SU-DHL-6 (cell line): ENCODE results near the gene HFM1.
"Not testable (repeated sequence)": the region's sequence is repeated elsewhere in the genome, so short reads cannot be mapped to it uniquely, and the experiment has no call there.

Experiments used
- H2AFZ ChIP-seq: fragments of 200-600 bp; sonication (generic); 2 replicates; pipeline ENCODE4 v1.6.1; 2014; ENCODE audit warnings: low read depth, mild to moderate bottlenecking, moderate library complexity, mixed read lengths, antibody characterized with exemption, low read length; ENCODE audit not compliant: severe bottlenecking
- H3F3A ChIP-seq: fragments of 200-600 bp; shearing (Covaris generic); 2 replicates; pipeline ENCODE4 v1.6.0; 2016; ENCODE audit warnings: antibody characterized with exemption, mild to moderate bottlenecking; ENCODE audit not compliant: insufficient read depth
- H3K27ac ChIP-seq: fragments of 200-600 bp; sonication (generic); 2 replicates; pipeline ENCODE4 v1.5.1; 2016; ENCODE audit warnings: low read depth, mild to moderate bottlenecking, low read length, moderate library complexity, mixed read lengths
- H3K27me3 ChIP-seq: fragments of 200-600 bp; sonication (generic), shearing (Covaris generic); 2 replicates; pipeline ENCODE4 v1.6.0; 2014; ENCODE audit warnings: mild to moderate bottlenecking, low read length
- H3K36me3 ChIP-seq: fragments of 200-600 bp; sonication (generic); 2 replicates; pipeline ENCODE4 v1.6.1; 2014; ENCODE audit warnings: mild to moderate bottlenecking, low read length, mixed read lengths
- H3K4me2 ChIP-seq: fragments of 300-600, 200-600 bp; shearing (Covaris generic), sonication (generic); 2 replicates; pipeline ENCODE4 v1.6.0; 2014; ENCODE audit warnings: low read length, low read depth, mild to moderate bottlenecking; ENCODE audit not compliant: poor library complexity, severe bottlenecking
- H3K4me3 ChIP-seq: fragments of 200-600 bp; sonication (generic); 2 replicates; pipeline ENCODE4 v1.5.1; 2014; ENCODE audit warnings: antibody characterized with exemption, low read length, mild to moderate bottlenecking, mixed read lengths; ENCODE audit not compliant: insufficient read depth, poor library complexity, severe bottlenecking
- H3K79me2 ChIP-seq: fragments of 200-600 bp; sonication (generic); 2 replicates; pipeline ENCODE4 v1.6.1; 2014; ENCODE audit warnings: mild to moderate bottlenecking, low read length, moderate library complexity; ENCODE audit not compliant: insufficient read depth
- H3K9ac ChIP-seq: fragments of 200-600 bp; sonication (generic); 2 replicates; pipeline ENCODE4 v1.7.0; 2014; ENCODE audit warnings: mild to moderate bottlenecking, low read length
- H3K9me2 ChIP-seq: fragments of 200-600 bp; sonication (generic); replicated peaks from 2 replicates; pipeline ENCODE4 v1.6.1; 2014; ENCODE audit warnings: low read length; ENCODE audit not compliant: insufficient read depth
- H3K9me3 ChIP-seq: fragments of 200-600 bp; sonication (generic); 2 replicates; pipeline ENCODE4 v1.6.1; 2014; ENCODE audit warnings: low read length, mixed read lengths; ENCODE audit not compliant: insufficient read depth
- H4K20me1 ChIP-seq: fragments of 200-600 bp; sonication (generic); 2 replicates; pipeline ENCODE4 v1.6.1; 2014; ENCODE audit warnings: low read depth, mild to moderate bottlenecking, antibody characterized with exemption, low read length, moderate library complexity, mixed read lengths
- CTCF ChIP-seq: fragments of 200-600 bp; sonication (generic); IDR thresholded peaks from one replicate; pipeline ENCODE4 v1.5.1; 2017; ENCODE audit warnings: antibody characterized with exemption, mild to moderate bottlenecking, low read length, moderate library complexity; ENCODE audit not compliant: insufficient read depth, poor library complexity, severe bottlenecking
- EZH2phosphoT487 ChIP-seq: fragments of 200-600 bp; sonication (generic), shearing (Covaris generic); conservative IDR thresholded peaks from 2 replicates; pipeline ENCODE4 v1.6.1; 2018; ENCODE audit warnings: mild to moderate bottlenecking, antibody characterized with exemption, low read length, moderate library complexity, mixed read lengths

Gene HFM1

GRCh38 chr1:91381844-91382243 lies 22.8 kb downstream of the HFM1 start:
- Histone ChIP-seq H2AFZ (no peak overlapping the region), H3K9me3 (no peaks in the 10 kb centered on the region)

DNA sequence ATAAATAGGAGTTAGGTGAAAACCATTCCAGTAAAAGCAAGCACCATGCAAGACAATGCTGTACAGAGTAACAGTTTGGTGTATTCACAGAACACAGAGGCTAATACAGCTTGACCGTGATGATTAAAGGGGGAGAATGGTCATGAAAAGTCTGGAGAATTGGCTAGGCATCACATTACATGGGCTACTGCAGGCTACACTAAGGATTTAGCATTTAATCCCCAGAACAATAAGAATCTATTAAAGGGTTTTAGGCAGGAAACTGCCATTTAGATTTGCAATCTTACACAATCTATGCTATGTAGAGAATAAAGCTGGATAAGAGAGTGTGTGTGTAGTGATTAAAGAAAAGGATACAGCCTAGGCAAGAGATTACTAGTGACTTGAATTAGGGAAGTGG lies 30.6 kb downstream of the HFM1 start:
- Histone ChIP-seq H3K27ac (no peak overlapping the region), H3K27me3 (no peaks in the 10 kb centered on the region)

More at GRCh38 chr1:91381844-91382243, 22.8 kb downstream of the HFM1 start:
- Histone ChIP-seq H3K9me2 (no peaks in the 10 kb centered on the region), H4K20me1 (no peaks in the 10 kb centered on the region), H3K79me2 (no peaks in the 10 kb centered on the region), H3K9ac (no peak overlapping the region), H3K4me3 (no peak overlapping the region), H3K27me3 (no peaks in the 10 kb centered on the region), H3K27ac (no peak overlapping the region), H3K4me2 (no peak overlapping the region), H3F3A (no peaks in the 10 kb centered on the region), H3K36me3 (no peaks in the 10 kb centered on the region)
- TF ChIP-seq CTCF (no peak), EZH2phosphoT487 (no peak)

GRCh38 chr1:91372230-91372629 lies 32.4 kb downstream of the HFM1 start:
- H2AFZ ChIP-seq, H3K36me3 ChIP-seq, H3K9me2 ChIP-seq, H3F3A ChIP-seq, H3K4me2 ChIP-seq, H3K9ac ChIP-seq, H3K27ac ChIP-seq, H3K27me3 ChIP-seq, H4K20me1 ChIP-seq, H3K9me3 ChIP-seq, H3K4me3 ChIP-seq, H3K79me2 ChIP-seq: not testable (repeated sequence)

More for the DNA sequence above, 30.6 kb downstream of the HFM1 start:
- Histone ChIP-seq H4K20me1 (no peaks in the 10 kb centered on the region), H3F3A (no peaks in the 10 kb centered on the region), H3K9ac (no peak overlapping the region), H2AFZ (no peak overlapping the region), H3K9me2 (no peaks in the 10 kb centered on the region), H3K4me3 (no peak overlapping the region), H3K36me3 (no peaks in the 10 kb centered on the region), H3K4me2 (no peak overlapping the region), H3K9me3 (no peaks in the 10 kb centered on the region), H3K79me2 (no peaks in the 10 kb centered on the region)
- TF ChIP-seq EZH2phosphoT487 (no peak), CTCF (no peak)

DNA sequence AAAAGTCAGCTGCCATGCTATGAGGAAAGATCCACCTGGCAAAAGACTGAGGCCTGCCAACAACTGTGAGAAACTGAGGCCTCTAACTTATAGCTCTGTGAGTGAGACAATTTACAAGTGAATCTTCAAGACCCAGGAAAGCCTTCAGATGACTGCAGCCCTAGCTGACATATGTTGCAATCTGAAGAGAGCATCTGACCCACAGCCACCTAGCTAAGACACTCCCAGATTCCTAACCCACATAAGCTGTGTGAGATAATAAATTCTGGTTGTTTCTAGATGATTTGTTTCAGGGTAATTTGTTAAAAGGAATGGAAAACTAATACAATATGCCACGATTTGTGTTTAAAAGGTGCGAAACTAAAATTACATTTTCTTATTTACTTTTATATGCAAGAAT lies 55.1 kb downstream of the HFM1 start:
- Histone ChIP-seq H3K27me3 (no peaks in the 10 kb centered on the region), H3K9ac (no peak overlapping the region), H3K27ac (no peak overlapping the region), H3F3A (no peaks in the 10 kb centered on the region), H3K9me3 (no peaks in the 10 kb centered on the region), H3K4me3 (no peak overlapping the region), H2AFZ (no peak overlapping the region), H3K9me2 (no peaks in the 10 kb centered on the region), H4K20me1 (no peaks in the 10 kb centered on the region), H3K4me2 (no peak overlapping the region), H3K36me3 (no peaks in the 10 kb centered on the region), H3K79me2 (no peaks in the 10 kb centered on the region)
- TF ChIP-seq CTCF (no peak), EZH2phosphoT487 (no peak)
